Measurements from ENCODE around the gene ZBTB18. TPM values are rescaled to one million over a fixed set of nuclear protein-coding genes. Genes with fewer than 3 reads are reported as not detected.
"Not testable (repeated sequence)": the region's sequence is repeated elsewhere in the genome, so short reads cannot be mapped to it uniquely, and the experiment has no call there.

The ZBTB18 gene
- total RNA-seq, 4 donors from 2014 or later = 3.8 to 8.8 (median 6.7) TPM

GRCh38 chr1:244037252-244037651 is 13.8 kb upstream of the ZBTB18 start:
- Histone ChIP-seq H3K9me3 (no peaks in the 10 kb centered on the region), H3K36me3 (no peaks in the 10 kb centered on the region), H3K27ac (no peak overlapping the region), H3K4me1 (no peaks in the 10 kb centered on the region), H3K27me3 (peaks cover 0 to 8% (median 0%) of the 10 kb centered on the region in 4 donors), H3K4me3 (no peak overlapping the region)
- TF ChIP-seq CTCF (IDR thresholded peaks at IDR 0.05) (no peak), POLR2A (IDR thresholded peaks at IDR 0.05) (no peak)
- 66 to 68% methylated on average over 9 of the region's 9 CpGs for WGBS, 2 donors
- DNase-seq = no peak
- intact Hi-C loops (cut with DNase I) = no loop called here

GRCh38 chr1:244041466-244042120 is 9.5 kb upstream of the ZBTB18 start:
- Histone ChIP-seq H3K4me1 (peaks cover 0 to under 1% (median 0%) of the 10 kb centered on the region in 3 donors), H3K27me3 (peaks cover 0 to 8% (median 0%) of the 10 kb centered on the region in 4 donors), H3K27ac (no peak overlapping the region), H3K36me3 (no peaks in the 10 kb centered on the region), H3K4me3 (no peak overlapping the region), H3K9me3 (no peaks in the 10 kb centered on the region)
- DNase-seq = no peak
- intact Hi-C loops (cut with DNase I) = no loop called here
- WGBS, 2 donors = 75 to 87% methylated on average over 4 of the region's 4 CpGs
- no peak for TF ChIP-seq CTCF (IDR thresholded peaks at IDR 0.05)
- no peak for TF ChIP-seq POLR2A (IDR thresholded peaks at IDR 0.05)

GRCh38 chr1:244042293-244042692 is 8.8 kb upstream of the ZBTB18 start:
- no peak overlapping the region for H3K4me3 ChIP-seq
- no peaks in the 10 kb centered on the region for H3K36me3 ChIP-seq
- H3K27ac ChIP-seq = no peak overlapping the region
- TF ChIP-seq POLR2A (IDR thresholded peaks at IDR 0.05) (no peak), CTCF (IDR thresholded peaks at IDR 0.05) (no peak)
- WGBS, 2 donors = 75 to 88% methylated on average over 3 of the region's 3 CpGs
- peaks cover 0 to 8% (median 0%) of the 10 kb centered on the region in 3 donors for H3K4me1 ChIP-seq
- no peaks in the 10 kb centered on the region for H3K9me3 ChIP-seq
- no peak for DNase-seq
- intact Hi-C loops (cut with DNase I) = no loop called here
- H3K27me3 ChIP-seq = peaks cover 0 to 1% (median 0%) of the 10 kb centered on the region in 4 donors

- Histone ChIP-seq H3K4me3 (no peak overlapping the region), H3K4me1 (peaks cover 0 to 11% (median 0%) of the 10 kb centered on the region in 3 donors), H3K9me3 (no peaks in the 10 kb centered on the region), H3K27ac (no peak overlapping the region), H3K36me3 (no peaks in the 10 kb centered on the region), H3K27me3 (no peaks in the 10 kb centered on the region)
- intact Hi-C loops (cut with DNase I) = no loop called here
- no peak for DNase-seq
- 0 to 90% methylated on average over 1 of the region's 1 CpG for WGBS, 2 donors
- TF ChIP-seq POLR2A (IDR thresholded peaks at IDR 0.05) = no peak
- no peak for TF ChIP-seq CTCF (IDR thresholded peaks at IDR 0.05)
Measured at GRCh38 chr1:244044423-244044822, 6.7 kb upstream of the ZBTB18 start.

GRCh38 chr1:244046254-244046653 is 4.8 kb upstream of the ZBTB18 start:
- intact Hi-C loops (cut with DNase I); H3K4me3 ChIP-seq; H3K9me3 ChIP-seq; DNase-seq; H3K27me3 ChIP-seq; H3K36me3 ChIP-seq: not testable (repeated sequence)
- Histone ChIP-seq H3K4me1 (peaks cover 3 to 29% (median 3%) of the 10 kb centered on the region in 3 donors), H3K27ac (peak overlapping the region in 2 of 4 donors; percentile 97 to 98)
- 82 to 100% methylated on average over 1 of the region's 1 CpG for WGBS, 2 donors
